ENCODE data around the gene INPP4B.

Gene INPP4B

GRCh38 chr4:142721187-142721586 is 124.9 kb downstream of the INPP4B start:
- no peak for FAIRE-seq

DNA sequence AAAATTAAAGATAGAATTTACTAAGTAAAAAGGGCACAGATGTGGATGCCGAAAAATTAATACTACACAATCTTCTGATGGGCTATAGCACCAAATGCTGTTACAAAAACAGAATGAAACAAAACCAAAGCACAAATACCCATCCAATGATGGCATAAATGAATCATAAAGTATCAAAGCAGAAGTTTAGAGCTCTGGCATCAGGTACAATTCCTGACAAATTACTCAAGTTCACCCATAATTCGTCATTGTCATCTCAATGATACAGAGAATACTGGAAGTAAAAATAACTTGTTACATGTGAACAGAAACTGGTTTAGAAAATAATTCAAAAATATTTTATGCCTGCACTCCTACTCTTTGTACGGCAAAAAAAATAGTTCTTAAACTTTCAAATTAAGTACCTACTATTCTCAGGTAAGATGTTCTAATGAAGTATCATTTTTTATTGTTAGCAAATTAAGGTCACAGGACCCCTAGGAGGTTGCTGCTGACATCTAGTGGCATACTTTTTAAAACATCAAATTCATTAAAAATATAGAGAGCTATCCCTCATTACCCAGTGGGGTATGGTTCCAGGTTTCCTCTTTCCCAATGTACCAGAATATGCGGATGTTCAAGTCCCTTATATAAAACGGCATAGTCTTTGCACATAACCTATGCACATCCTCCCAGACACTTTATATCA is 126.1 kb downstream of the INPP4B start:
- peak; percentile 84 for FAIRE-seq

GRCh38 chr4:142718981-142719380 is 127.1 kb downstream of the INPP4B start:
- FAIRE-seq, result peak; percentile 55

DNA sequence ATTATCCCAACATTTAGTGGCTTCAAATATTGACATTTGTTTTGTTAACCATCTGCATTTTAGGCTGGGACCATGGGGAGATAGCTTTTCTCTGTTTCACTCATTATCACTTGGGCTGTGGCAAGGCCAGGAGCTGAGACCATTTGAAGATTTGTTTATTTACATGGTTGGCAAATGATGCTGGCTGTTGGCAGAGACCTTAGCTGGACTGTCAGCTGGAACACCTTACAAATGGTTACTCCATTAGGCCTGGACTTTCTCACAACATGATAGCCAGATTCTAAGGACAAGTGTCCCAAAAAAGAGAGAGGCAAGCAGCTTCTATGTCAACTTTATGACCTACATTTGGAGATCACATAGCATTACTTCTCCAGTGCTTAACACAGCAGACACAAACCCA is 130.4 kb downstream of the INPP4B start:
- no peak for FAIRE-seq

- no peak for FAIRE-seq
Observed at GRCh38 chr4:142713282-142714030, 132.6 kb downstream of the INPP4B start.

DNA sequence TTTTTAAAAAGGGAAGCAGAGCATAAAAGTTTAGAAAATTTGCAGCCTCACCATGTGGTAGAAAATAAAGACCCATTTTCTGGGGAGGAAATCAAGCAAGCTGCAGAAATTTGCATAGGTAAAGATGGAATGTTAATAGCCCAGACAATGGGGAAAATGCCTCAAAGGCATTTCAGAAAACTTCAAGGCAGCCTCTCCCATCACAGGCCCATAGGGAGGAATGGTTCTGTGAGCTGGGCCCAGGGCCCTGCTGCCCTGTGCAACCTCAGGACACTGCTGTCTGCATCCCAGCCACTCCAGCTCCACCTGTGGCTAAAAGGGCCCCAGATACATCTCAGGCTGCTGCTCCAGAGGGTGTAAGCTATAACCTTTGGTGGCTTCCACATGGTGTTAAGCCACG is 137.9 kb downstream of the INPP4B start:
- no peak for FAIRE-seq

GRCh38 chr4:142707401-142707800 is 138.7 kb downstream of the INPP4B start:
- no peak for FAIRE-seq

- FAIRE-seq, result no peak
Observed at GRCh38 chr4:142706381-142706780, 139.7 kb downstream of the INPP4B start.

DNA sequence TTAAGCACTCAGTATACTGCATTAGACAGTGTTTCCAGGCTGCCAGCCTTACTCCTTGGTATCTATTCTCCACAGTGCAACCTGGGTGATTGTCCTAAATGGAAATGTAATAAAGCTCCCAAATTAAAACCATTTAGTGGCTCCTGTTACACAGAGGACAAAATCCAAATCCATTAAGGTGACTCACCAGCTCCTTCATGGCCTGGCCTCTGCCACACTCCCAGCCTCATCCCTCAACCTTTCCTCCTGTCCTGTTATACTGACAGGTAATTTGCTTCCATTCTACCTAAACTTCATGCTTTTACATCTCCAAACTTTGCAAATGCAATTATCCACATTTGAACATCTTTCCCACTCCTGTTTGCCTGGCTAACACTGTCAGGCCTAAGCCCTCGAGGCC is 140.3 kb downstream of the INPP4B start:
- no peak for FAIRE-seq

DNA sequence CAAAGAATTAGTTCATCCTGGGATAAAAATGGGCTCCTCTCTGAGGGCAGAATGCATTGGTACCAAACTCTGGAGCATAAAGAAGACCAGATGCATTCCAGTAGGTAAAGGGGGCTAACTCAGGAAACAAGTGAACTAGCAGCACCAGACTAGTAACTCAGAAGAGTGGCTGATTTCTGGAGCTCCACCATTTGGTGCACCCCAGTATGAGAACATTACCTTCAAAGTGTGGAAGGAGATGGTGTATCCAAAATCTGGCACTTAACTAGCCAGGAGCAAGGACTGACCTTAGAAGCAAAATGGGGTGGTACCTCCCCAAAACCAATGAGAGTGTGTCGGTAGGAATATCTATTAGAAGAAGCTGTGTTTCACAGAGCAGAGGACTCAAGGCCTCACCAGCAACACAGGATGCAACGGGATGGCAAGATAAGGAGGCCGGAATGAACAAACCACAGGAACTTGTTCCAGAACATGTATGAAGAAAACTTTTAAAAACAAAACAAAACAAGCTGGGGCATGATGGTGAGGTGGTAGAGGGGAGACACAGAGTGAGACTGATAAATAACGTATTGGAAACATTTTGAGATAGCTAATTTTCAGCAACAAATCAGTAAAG is 142.3 kb downstream of the INPP4B start:
- FAIRE-seq, result no peak

DNA sequence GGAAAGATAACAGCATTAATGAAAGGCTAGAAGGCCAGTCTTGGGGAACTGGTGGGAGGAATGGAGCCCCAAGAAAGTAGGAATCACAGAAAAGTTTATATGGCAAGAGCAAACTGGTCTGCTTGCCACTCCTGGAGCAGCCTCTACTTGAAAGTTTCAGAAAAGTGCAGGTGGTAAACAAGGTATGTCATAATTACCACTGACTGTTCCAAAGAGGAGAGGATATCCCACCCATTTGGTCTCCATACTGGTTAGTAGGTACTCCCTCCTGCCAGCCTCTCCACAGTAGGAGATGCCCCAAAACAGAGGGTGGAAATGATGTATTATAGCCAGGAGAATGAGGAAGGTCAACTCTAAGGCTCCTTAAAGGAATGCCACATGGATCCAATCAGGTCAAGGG is 145.1 kb downstream of the INPP4B start:
- no peak for FAIRE-seq

GRCh38 chr4:142700531-142700930 is 145.6 kb downstream of the INPP4B start:
- FAIRE-seq, result no peak

DNA sequence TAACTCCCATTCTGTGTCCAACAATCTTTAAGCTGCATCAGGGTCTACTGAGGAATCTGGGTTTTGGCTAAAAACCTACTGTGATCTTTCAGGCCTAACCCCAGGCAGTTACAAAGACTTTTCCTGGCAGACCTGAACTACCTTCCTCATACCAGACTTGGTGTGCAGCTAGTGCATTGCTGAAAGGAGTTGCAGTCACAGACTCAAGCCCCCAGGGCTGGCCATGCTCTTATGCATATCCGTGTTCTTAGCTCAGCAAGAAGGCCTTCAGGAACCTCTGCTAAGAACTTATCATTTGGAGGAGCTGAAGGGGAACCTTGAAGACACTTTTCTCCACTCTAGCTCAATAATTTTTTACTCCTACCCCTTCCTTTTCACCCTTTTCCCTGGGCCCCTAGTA is 147.5 kb downstream of the INPP4B start:
- no peak for FAIRE-seq

- peak; percentile 71 for FAIRE-seq
Observed at GRCh38 chr4:142697928-142698327, 148.2 kb downstream of the INPP4B start.

DNA sequence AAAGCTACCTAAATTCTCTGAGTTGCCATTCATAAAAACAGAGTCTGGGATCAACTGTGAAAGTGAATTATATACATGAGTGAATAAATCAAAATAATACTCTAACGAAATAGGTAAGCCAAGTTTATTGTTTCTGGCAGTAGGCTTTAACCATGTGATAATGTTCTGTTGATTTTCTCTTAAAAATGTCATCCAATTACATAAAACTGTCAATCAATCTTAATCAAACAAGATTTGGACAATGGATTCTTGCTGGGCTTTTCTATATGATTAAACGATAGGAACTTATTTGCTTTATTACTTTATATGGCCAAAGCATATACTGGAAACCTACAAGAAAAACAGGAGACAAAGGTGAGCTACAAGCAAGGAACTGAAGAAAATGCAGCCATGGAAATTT is 148.8 kb downstream of the INPP4B start:
- FAIRE-seq, result peak; percentile 17

DNA sequence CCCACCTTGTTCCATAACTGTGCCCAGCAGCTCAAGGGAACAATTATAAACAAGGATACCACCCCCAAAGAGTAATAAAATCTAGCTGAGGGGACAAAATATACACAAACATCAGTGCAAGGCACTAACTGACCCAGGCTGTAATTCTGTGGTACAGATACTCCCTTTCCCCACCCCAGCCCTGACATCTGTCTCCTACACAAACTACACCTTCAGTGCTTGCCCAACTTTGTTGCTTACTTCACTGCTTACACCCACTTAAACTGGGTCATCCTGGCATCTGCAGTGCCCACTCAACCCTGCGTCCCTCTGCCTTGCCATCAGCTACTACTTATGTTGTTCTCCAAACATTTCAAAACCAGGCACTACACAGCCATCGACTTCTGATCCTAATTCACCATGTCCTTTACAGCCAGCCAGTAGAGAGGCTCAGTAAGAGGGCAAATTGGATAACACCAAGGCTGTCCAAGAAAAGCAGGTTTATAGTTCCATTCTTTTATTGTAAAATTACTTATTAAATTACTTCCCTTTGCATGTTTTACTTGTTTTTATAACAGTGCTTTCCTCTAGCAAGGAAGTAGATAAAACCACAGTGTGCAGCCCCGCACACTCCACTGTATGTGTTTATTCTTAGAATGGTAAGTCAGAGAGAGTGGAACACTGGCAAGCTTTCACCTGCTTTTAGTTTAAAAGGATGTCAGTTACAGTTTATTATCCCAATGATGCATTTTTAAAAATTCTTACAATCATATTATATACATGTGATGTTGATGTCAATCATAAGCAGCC is 149.6 kb downstream of the INPP4B start:
- no peak for FAIRE-seq

DNA sequence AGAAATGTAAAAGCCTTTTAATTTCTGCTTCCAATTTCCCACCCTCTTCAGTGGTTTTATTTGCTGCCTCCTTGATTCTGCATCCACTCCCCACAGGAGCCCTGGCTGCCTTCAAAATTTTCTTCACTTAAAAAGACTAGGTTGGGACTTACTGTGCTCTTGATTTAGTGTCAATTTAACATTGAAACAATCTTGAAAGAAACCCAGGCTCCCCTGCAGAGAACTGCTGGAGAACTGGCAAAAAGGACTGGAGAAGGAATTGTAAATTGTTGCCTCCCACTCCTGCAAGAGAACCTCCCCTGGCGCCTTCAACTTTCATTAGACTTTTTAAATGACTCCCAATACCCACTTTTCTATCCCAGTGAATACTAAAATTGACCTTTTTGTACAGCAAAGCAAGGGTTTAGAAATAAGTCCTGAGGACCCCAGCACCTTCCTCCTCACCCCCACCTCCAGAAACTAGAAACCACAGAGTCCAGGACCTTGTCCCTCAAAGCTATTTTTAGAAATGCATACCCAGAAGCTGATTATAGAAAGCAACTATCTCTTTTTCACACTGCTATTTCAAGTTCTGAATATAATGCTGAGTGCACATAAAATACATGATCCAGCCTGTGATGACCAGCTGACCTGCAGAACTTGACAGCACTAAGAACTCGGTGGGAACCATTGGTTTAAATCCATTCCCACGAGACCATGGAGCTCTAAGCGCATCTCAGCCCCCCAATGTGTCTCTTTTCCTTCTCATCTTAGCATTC is 155.5 kb downstream of the INPP4B start:
- FAIRE-seq, result no peak

DNA sequence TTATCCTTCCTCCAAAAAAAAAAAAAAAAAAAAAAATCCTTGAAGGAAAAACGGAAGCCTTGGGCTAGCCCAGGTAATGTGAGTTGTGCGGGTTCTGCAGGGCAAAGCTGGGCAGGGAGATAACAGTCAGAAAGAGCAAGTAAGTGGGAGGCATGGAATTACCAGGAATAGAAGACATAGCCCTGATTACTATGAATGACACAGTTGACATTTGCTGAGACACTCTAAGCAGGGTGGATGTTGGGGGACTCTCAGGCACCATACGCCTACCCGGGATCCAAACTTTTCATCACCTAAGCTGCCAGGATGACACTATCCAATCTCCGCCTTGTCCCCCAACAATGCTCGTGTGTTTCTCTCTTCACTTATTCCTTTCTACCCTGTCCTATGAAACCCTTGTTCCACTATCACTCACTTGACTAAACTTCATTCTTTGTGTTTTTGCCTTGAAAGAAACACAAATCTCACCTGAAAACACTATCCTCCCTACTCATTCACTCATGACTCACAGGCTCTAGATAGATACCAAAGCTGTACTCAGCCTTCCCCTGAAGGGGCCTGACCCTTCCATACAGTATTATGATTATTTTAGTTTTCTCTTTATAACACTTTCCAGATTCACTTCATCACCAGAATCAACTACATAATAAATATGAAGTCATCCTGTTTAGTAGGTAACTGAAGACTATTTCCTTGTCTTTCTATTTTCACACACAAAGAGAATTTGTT is 158.4 kb downstream of the INPP4B start:
- FAIRE-seq, result no peak

GRCh38 chr4:142686081-142686480 is 160.0 kb downstream of the INPP4B start:
- FAIRE-seq, result no peak

- FAIRE-seq, result no peak
Observed at GRCh38 chr4:142683997-142684396, 162.1 kb downstream of the INPP4B start.

- no peak for FAIRE-seq
Observed at GRCh38 chr4:142683503-142683902, 162.6 kb downstream of the INPP4B start.

DNA sequence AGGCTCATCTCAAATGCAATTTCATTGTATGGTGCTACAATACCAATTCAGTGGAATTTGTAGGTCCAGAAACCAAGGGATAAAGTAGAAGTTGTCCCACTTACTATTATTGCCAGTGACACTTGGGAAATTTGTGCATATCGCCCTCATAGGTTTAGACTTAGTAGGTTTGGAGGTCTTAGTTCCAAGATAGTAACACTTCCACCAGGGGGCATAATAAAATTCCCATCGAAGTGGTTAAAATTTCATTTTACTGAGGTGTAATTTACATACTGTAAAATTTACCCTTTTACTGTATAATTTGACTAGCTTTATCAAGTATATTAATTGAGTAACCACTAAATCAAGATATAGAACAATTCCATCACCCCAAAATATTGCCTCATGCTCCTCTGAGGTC is 174.6 kb downstream of the INPP4B start:
- no peak for FAIRE-seq

Data from G401.6 (cell line).